Hepatocyte (in vitro differentiated cells): ENCODE data around the gene EPHA4.

Experiments
- EZH2 ChIP-seq: fragments of 200-600 bp; sonication (generic); IDR thresholded peaks from 2 replicates; pipeline ENCODE4 v1.6.1; 2016; ENCODE audit warnings: antibody characterized with exemption, mild to moderate bottlenecking, borderline replicate concordance
- EZH2phosphoT487 ChIP-seq: fragments of 200-600 bp; sonication (generic); IDR thresholded peaks from one replicate; pipeline ENCODE4 v1.6.1; 2018; ENCODE audit warnings: antibody characterized with exemption, mild to moderate bottlenecking, low read depth, moderate library complexity; ENCODE audit not compliant: unreplicated experiment, severe bottlenecking
- TF ChIP-seq, protein P1 (sequence below): fragments of 200-600 bp; sonication (generic); IDR thresholded peaks from 2 replicates; pipeline ENCODE4 v1.5.1; 2016; ENCODE audit warnings: antibody characterized with exemption, mild to moderate bottlenecking; ENCODE audit not compliant: poor library complexity

GRCh38 chr2:221444106-221444505 lies 128.0 kb downstream of the EPHA4 start:
- TF ChIP-seq, protein P1, sequence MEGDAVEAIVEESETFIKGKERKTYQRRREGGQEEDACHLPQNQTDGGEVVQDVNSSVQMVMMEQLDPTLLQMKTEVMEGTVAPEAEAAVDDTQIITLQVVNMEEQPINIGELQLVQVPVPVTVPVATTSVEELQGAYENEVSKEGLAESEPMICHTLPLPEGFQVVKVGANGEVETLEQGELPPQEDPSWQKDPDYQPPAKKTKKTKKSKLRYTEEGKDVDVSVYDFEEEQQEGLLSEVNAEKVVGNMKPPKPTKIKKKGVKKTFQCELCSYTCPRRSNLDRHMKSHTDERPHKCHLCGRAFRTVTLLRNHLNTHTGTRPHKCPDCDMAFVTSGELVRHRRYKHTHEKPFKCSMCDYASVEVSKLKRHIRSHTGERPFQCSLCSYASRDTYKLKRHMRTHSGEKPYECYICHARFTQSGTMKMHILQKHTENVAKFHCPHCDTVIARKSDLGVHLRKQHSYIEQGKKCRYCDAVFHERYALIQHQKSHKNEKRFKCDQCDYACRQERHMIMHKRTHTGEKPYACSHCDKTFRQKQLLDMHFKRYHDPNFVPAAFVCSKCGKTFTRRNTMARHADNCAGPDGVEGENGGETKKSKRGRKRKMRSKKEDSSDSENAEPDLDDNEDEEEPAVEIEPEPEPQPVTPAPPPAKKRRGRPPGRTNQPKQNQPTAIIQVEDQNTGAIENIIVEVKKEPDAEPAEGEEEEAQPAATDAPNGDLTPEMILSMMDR = no peak
- TF ChIP-seq EZH2 (no peak), EZH2phosphoT487 (no peak)
